ENCODE data around the gene GLDN. TPM values are rescaled to one million over a fixed set of nuclear protein-coding genes. Genes with fewer than 3 reads are reported as not detected.

GLDN gene
- total and polyA plus RNA-seq, 5 experiments from 2014 or later = not detected

Small RNA genes lying within 50 kb of the gene (microRNA-seq; reads per million reads assigned to microRNA genes)
- not detected for gene MIR7973-1 (ENCODE audit: borderline microRNAs expressed)
- gene MIR7973-2 (ENCODE audit: borderline microRNAs expressed) = not detected

Other genes starting within 250 kb of the GLDN start
- not detected for gene TNFAIP8L3, start 246.7 kb upstream of the GLDN start, total RNA-seq
- not detected for gene TNFAIP8L3, start 246.7 kb upstream of the GLDN start, polyA plus RNA-seq
- not detected for gene CYP19A1, start 3.1 kb upstream of the GLDN start, total RNA-seq
- gene CYP19A1, start 3.1 kb upstream of the GLDN start, polyA plus RNA-seq = not detected